GM19238 (cell line): ENCODE data around the gene ZNF853.
A peak's percentile ranks its signal among the peaks of the same experiment; 100 is the strongest.
"Not testable (repeated sequence)": the region's sequence is repeated elsewhere in the genome, so short reads cannot be mapped to it uniquely, and the experiment has no call there.

Experiments
- DNase-seq: peaks from one replicate; pipeline ENCODE4 v3.0.0; 2011; ENCODE audit warnings: low spot score; ENCODE audit not compliant: insufficient read length

The ZNF853 gene

GRCh38 chr7:6614953-6615722, at the start of gene ZNF853:
Gene ZNF853 (plus strand): TSS chr7:6615610. CDS start chr7:6616175, 565 bp downstream.
- DNase-seq = no peak

GRCh38 chr7:6565655-6566054, 49.8 kb upstream of the ZNF853 start:
- DNase-seq = no peak

- DNase-seq = no peak
Observed at GRCh38 chr7:6567886-6568285, 47.5 kb upstream of the ZNF853 start.

GRCh38 chr7:6571160-6571779, 44.1 kb upstream of the ZNF853 start:
- no peak for DNase-seq

- no peak for DNase-seq
Observed at GRCh38 chr7:6575281-6576023, 40.0 kb upstream of the ZNF853 start.

GRCh38 chr7:6576024-6576866, 39.2 kb upstream of the ZNF853 start:
- no peak for DNase-seq

- not testable (repeated sequence) for DNase-seq
Observed at GRCh38 chr7:6576867-6577368, 38.5 kb upstream of the ZNF853 start.

GRCh38 chr7:6577369-6578113, 37.9 kb upstream of the ZNF853 start, which contains the start of gene ZDHHC4:
Gene ZDHHC4 (plus strand): TSS chr7:6577454. CDS start chr7:6580562, 3,108 bp downstream.
- DNase-seq = peak; percentile 98

GRCh38 chr7:6578114-6579084, 37.0 kb upstream of the ZNF853 start:
- DNase-seq = no peak

GRCh38 chr7:6579446-6579845, 36.0 kb upstream of the ZNF853 start:
- DNase-seq = no peak

- not testable (repeated sequence) for DNase-seq
Observed at GRCh38 chr7:6585746-6586432, 29.5 kb upstream of the ZNF853 start.

GRCh38 chr7:6588566-6588965, 26.8 kb upstream of the ZNF853 start:
- no peak for DNase-seq

GRCh38 chr7:6589151-6589828, 26.1 kb upstream of the ZNF853 start:
- no peak for DNase-seq

- peak; percentile 85 for DNase-seq
Observed at GRCh38 chr7:6589829-6590644, 25.4 kb upstream of the ZNF853 start, which contains the start of gene INTS15. Gene INTS15 (plus strand): TSS chr7:6590021. CDS start chr7:6590284, 263 bp downstream.

GRCh38 chr7:6590645-6591110, 24.7 kb upstream of the ZNF853 start:
- DNase-seq = no peak

GRCh38 chr7:6600093-6600492, 15.3 kb upstream of the ZNF853 start:
- no peak for DNase-seq

- DNase-seq = no peak
Observed at GRCh38 chr7:6604458-6604857, 11.0 kb upstream of the ZNF853 start.
